Posterior vena cava (tissue), 2 donors: ENCODE data around the gene CHMP3. TPM values are rescaled to one million over a fixed set of nuclear protein-coding genes. Genes with fewer than 3 reads are reported as not detected.
"Not testable (repeated sequence)": the region's sequence is repeated elsewhere in the genome, so short reads cannot be mapped to it uniquely, and the experiment has no call there.

Experiments
- DNase-seq: peaks from one replicate; pipeline ENCODE4 v3.0.0-alpha.2; 2020; ENCODE audit warnings: low spot score
- intact Hi-C, 2 donors: fragments of 100-400 bp; cut with DNase I; formaldehyde crosslinking; loops; one replicate each; pipeline versions ENCODE4 v1.14.1 to v1.14.2; 2022 to 2023
- total RNA-seq, 2 donors: library from RNA; stranded (reverse); fragmentation: NEBNext Ultra II Directional; extraction: Animal tissue kit (Norgen Biotek cat#: 25700); gene quantifications; one replicate each; pipeline ENCODE4 v1.2.1, GENCODE V29; 2021
- donor health status: DM: yes; HTN: yes; CAD: no.
- donor health status: DM: yes; HTN: yes; CAD: no.

CHMP3 gene
- total RNA-seq, 2 donors from 2014 or later = 166 to 167 TPM

DNA sequence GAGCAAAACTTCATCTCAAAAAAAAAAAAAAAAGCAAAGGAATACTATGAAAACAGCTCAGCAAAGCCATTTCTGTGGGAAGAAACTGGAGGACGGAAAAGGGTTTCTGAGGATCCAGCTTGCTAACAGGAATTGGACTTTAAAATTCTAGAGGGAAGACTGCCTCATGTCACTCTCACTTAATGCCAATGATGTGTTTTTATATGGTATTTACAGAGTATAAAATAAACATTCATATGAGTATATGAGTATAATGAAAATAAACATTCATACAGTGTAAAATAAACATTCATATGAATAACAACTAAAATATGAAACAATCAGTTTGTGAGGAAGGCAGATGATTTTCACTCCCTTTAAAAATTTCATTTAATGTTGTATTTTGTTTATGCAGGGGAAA is 43.9 kb downstream of the CHMP3 start:
- no peak for DNase-seq
- intact Hi-C loops = no loop called here

DNA sequence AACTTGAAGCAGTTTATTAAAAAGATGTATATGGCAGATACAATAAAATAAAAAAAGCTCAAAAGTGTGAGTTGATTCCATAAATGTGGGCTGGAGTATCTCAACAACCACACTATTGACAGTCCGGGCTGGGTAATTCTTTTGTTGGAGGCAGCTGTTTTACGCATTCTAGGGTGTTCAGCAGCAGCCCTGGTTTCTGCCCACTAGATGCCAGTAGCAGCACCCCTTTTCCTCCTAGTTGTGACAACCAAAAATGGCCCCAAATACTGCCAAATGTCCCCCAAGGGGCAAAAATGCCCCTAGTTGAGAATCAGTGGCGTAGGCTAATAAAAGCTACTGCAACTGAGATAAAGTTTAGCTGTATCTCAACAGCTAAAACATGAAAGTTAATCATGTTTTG is 44.8 kb downstream of the CHMP3 start:
- no peak for DNase-seq
- intact Hi-C loops = no loop called here

DNA sequence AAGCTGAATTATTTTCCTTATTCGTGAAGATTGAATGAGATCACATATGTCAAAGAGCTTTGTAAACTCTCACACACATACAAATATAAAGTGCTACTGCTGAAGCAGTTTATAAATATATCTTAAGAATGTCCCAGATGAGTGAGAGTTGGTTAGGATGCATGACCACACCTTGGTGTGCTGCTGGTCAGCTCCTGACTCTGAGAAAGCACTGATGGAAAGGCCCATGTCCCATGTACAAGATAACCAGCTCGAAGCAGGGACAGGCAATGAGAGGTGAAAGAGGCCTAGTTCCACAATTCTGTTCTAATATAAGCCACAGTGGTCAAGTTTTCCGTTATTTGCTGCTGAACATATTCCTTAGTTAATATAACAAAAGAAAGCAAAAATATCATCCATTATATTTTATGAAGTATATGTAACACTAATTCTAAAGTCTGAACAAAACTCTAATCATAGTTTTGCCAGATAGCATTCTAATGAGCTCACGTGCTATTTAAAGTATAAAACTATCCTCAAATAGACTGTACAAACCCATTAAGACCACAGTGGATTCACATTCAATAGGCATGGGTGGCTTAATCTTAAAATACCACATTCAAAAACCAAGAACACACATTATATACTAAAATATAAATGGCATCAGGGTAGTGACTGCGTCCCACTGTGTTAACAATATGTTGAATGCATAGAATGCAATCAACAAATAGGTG is 49.1 kb downstream of the CHMP3 start:
- no peak for DNase-seq
- intact Hi-C loops = no loop called here

DNA sequence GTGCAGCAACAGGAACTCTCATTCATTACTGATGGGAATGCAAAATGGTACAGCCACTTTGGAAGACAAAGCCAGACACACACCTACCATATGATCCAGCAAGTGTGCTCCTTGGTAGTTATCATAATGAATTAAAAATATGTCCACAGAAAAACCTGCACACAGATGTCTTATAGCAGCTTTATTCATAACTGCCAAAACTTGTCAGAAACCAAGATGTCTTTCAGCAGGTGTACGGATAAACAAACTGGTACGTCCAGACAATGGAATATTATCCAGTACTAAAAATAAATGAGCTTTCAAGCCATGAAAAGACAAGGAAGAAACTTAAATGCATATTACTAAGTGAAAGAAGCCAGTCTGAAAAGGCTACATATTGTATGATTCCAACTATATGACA is 50.4 kb downstream of the CHMP3 start:
- intact Hi-C loops = no loop called here
- DNase-seq = no peak

DNA sequence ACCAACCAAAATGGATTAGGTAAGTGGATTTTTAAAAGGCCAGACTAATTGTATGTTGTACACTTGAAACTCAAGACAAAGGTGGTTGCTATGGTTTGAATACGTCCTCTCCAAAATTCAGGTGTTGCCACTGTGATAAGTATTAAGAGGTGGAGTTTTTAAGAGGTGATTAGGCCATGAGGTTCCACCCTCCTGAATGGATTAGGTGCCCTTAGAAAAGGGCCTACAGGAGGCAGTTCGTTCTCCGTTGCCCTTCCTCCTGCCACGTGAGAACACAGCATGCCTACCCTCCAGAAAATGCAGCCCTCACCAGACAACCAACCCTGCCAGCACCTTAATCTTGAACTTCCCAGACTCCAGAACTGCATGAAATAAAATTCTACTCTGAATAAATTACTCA is 51.2 kb downstream of the CHMP3 start:
- intact Hi-C loops = no loop called here
- DNase-seq = no peak

DNA sequence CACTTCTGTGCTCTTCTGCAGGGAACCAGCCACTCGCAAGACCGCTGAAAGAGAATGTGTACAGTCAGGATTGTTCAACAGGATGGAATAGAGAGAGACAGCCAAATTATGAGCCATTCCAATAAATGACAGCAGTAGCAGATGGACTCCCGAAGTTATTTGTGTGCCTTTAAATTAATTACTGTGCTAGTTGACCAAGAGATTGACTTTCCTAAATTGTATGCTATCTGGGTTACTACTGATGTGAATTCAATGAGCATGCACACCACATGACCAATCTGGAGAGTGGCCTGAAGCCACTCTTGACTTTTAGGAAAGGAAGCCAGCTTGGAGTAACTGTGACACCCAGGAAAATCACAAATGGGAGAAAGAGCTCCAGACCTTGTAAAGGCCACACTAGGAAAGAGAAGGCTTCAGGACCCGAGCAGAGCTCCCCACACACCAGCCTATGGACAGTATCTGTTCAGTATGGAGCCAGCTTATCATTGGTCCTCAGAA is 52.8 kb downstream of the CHMP3 start:
- intact Hi-C loops = no loop called here

DNA sequence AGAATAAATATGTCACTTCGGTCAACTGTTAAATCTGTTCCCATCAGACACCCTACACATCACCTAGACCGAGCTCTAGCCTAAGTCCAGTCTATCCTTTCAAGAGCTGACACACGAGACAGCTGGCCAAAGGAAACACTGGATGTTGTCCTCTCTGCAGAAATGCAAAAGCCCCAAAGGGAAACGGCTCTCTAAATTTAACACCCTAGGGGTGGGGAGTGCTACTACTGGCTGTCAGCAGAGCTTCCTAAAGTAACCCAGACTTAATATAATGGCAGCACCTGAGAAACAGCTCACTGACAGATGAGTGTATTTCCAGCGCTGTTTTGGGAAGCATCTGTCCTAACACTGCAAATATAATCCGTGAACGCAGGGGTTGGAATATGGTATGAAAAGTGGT is 55.6 kb downstream of the CHMP3 start:
- intact Hi-C loops = no loop called here
- DNase-seq = no peak

More for the DNA sequence above, 52.8 kb downstream of the CHMP3 start:
- no peak for DNase-seq

DNA sequence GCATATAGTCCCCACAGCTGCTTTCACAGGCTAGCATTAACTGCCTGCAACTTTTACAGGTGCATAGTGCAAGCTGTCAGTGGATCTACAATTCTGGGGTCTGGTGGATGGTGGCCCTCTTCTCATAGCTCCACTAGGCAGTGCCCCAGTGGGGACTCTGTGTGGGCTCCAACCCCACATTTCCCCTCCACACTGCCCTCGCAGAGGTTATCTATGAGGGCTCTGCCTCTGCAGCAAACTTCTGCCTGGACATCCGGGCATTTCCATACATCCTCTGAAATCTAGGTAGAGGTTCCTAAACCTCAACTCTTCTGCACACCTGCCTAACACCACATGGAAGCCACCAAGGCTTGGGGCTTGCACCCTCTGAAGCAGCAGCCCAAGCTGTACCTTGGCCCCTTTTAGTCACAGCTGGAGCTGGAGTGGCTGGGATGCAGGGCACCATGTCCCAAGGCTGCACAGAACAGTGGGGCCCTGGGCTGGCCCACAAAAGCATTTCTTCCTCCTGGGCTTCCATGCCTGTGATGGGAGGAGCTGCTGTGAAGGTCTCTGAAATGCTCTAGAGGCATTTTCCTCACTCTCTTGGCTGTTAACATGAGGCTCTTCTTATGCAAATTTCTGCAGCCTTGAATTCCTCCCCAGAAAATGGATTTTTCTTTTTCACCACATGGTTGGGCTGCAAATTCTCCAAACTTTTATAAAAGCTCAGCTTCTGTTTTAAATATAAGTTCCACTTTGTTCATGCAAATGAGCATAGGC is 62.7 kb downstream of the CHMP3 start:
- intact Hi-C loops = no loop called here
- no peak for DNase-seq

DNA sequence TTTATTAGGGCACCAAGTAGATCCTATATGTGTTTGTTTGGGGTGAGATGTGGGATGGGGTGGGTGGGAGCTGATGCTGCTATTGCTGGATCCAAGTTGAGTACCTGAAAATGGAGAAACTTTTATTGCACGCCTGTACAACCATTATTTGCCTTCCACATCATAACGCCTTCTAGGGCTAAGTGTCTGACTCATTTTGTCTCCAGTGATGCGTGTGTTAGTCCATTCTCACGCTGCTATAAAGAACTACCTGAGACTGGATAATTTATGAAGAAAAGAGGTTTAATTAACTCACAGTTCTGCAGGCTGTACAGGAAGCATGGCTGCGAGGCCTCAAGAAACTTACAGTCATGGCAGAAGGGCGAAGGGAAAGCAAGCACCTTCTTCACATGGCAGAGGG is 63.9 kb downstream of the CHMP3 start:
- no peak for DNase-seq
- intact Hi-C loops = no loop called here

DNA sequence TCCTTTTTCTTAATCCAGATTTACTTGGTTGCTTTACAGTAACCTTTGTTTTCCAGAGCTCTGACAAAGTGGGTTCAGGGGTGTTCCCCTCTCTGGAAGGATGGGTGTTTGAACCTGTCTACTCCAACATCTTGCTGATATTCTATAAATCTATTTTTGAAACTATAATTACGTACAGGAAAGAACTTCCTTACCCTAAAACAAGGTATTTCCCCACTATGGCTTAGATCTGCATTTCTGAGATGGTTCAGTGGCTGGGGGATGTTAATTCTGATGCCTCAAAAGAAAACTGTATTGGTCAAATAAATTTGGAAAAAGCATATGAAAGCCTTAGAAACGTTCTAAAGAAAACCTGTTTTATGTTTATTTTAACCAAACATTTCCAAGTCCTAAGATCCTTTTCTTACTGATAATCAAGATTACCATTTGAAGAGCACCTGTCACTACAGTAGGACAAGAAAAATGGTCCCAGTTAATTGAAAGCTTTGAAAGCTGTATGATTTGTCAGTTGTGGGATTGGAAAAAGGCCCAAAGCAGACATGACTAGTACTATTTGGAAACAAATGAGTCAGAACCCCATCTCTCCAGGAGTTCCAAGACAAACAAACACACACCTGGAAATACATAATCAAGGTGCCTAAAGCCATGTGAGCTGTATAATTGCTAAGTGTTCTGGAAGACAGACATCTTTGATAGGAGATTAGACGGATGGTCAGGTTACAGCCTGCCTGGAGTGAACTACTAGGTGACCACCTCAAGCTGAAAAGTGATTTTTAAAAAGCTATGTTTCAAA is 64.6 kb downstream of the CHMP3 start:
- intact Hi-C loops = no loop called here
- DNase-seq = no peak

DNA sequence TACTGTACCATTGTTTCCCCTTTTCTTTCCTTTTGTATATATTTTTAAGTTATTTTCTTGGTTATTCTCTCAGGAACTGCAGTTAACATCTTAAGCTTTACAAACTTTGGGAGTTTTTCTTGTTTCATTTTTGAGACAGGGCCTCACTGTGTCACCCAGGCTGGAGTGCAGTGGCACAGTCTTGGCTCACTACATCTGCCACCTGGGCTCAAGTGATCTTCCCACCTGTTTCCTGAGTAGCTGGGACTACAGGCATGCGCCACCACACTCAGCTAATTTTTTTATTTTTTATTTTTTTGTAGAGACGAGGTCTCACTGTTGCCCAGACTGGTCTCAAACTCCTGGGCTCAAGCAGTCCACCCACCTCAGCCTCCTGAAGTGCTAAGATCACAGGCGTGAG is 66.9 kb downstream of the CHMP3 start:
- intact Hi-C loops, DNase-seq: not testable (repeated sequence)

DNA sequence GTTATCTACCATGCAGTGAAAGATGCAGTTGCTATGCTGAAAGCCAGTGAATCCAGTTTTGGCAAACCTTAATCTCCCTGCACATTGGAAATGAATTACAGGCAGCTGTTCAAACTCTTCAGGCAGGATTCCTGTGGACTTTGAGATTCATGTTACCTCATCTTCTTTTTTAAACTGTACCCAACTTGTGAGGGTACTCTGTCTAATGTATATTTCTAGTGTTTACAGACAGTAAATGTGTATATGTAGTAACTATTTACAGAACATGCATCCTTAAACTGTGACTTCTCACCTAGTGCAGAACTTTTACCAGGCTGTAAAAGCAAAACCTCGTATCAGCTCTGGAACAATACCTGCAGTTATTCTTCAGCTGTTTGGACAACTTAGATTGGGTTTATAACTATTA is 71.2 kb downstream of the CHMP3 start:
- DNase-seq = no peak
- intact Hi-C loops = no loop called here

DNA sequence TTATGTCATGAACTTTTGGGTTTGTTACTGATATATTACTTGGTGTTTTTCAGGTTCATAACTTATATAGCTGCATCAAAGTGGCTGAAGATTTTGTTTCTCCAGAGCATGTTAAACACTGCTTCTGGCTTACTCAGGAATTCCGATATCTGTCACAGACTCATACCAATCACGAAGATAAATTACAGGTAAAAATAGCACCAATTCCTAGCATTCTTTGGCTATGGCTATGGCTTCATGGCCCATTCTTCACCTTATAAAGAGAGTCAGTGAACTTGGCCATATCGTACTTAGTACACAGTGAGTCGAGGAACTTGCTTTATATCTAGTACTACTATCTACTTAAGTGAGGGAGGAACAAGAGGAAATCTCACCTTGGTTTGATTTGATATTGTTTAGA is 72.2 kb downstream of the CHMP3 start:
- no peak for DNase-seq
- intact Hi-C loops = no loop called here

DNA sequence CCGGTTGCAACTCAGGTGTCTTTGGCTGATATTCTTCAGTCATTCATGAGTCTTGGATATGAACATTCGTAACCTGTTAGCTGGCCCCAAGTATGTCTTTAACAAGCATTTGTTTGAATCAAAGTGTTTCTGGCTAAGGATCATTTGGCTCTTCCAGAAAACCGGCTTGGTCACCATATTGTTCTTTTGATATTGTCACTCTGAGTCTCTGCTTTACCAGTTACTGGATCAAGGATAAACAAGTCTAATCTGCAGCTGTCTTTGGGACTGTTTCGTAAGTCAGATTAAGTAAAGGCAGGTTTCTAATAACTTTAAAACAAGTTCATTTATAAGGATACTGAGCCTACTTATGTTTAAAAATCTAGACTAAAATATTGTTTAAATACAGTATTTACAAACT is 73.0 kb downstream of the CHMP3 start:
- DNase-seq = no peak
- intact Hi-C loops = no loop called here

DNA sequence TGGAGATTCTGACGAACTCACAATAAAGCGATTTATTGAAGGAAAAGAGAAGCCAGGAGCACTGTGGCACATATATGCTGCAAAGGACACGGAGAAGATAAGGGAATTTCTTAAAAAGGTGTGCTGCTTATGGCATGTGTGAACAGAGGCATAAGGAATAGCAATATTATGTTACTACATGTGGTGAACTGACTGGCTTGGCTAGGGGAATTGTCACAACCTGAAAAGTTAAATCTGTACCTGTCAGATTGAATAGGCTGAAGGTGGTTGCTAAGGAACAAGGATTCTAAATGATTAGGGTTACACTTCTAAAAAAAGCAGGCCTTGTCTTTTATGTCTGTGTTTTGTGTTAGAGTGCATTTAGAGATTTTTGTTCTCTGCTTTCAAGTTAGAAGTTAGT is 73.7 kb downstream of the CHMP3 start:
- intact Hi-C loops = no loop called here
- no peak for DNase-seq

DNA sequence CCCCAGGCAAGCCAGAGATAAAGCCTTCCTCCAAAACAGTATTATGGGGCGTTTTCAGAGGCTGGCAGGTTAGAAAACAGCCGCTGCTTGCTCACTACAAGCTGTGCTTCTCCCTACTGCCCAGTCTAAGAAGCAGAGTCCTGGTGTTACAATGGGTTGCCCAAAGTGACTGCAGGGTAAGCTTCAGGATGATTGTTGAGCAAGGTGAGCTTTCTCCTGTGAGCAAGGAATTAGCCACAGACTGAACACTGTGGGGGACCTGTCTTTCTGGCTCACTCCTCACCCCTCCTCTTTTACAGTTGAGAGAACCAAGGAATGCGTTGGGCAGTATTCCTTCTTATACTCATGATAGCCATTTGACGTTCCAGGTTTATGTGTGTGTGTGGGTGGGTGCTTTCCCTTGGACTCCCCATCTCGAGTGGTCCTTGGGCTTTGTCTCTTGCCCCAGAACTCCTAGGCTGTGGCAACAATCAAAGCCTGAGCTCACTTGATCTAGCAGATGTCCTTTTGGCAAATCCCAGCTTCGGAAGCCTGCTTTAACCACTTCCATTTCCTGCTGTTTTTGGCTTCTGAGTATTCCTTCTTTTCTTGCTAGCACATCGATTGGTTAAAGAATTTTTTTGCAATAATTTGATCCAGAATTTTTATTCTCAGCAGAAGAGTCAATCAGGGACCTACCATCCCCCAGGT is 74.5 kb downstream of the CHMP3 start:
- intact Hi-C loops = no loop called here

DNA sequence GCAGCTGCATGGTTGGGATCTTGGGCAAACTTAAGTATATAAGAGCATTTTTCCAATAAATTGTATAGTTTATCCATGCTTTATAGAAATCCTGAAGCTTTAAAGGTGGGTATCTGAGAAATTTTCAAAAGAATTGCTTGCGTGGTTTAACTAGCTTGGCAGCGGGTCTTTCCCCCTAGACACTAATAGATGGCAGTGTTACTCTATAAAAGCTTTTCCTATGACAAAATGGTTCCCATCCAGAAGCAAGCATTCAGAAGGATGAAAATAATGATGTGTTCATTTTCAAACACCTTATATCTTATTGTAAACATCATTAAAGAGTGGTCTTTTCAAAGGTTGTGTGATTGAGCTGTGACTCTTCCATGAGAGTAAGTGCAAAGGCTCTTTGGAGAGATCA is 76.2 kb downstream of the CHMP3 start:
- intact Hi-C loops = no loop called here
- DNase-seq = no peak

More for the DNA sequence above, 74.5 kb downstream of the CHMP3 start:
- no peak for DNase-seq

DNA sequence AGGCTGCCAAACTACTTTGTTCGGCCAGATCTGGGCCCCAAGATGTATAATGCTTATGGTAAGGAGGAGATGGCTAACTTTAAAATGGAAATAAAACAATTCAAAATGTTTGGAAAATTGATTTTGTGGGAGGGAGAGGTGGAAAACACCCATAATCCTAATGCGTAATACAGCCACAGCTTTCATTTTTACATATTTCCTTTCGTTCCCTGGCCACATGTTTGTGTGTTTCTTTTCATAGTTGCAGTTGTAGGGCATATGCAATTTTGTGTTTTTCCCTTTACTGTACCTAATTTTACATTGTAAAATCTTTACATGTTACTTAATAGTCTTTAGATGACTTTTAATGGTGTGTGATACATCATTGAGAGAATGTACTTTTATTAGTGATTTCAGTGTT is 77.4 kb downstream of the CHMP3 start:
- intact Hi-C loops = no loop called here
- DNase-seq = no peak

DNA sequence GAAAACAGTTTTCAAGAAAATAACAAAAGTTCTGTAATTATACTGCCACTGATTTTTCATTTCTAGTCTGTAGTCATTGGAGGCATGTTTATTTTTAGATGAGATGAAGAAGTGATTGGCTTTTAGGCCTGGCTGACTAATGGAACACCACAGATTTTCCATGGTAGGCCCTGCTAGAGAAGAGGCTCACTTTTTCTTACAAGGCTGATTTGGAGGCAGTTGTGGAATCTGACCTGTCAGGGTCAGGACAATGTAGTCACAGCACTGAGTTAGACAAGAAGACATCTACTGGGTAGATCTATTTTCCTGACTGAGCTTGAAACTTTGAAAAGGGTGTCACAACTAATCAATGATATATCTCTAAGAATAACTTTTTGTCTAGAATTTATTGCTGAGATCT is 78.1 kb downstream of the CHMP3 start:
- DNase-seq = no peak
- intact Hi-C loops = no loop called here

DNA sequence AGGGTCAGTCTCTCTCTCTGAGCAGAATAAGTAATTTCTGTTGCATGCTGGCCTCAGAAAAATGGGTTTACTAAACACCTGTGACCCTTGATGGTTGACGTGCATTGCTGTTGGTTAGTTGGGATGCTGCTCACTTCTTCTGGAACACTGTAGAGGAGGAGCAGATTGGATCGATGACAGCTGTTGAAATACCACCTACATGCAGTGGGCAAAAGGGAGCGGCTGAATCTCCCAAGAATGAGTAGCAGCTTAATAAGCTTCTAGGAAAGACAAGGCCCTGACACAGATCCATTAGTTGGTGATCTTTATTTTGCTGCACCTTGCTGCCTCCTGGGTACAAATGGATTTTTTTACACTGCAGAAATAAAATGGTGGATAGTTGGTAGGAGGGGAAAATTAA is 78.9 kb downstream of the CHMP3 start:
- intact Hi-C loops = no loop called here
- DNase-seq = no peak
